Activated CD4-positive, alpha-beta T cell treated with anti-CD3 and anti-CD28 coated beads, Interleukin-2, amount 50 U/mL, for 1 hour (primary cell): Measurements from ENCODE around the gene NEK1.

ENCODE experiments used
- DNase-seq: peaks from one replicate; pipeline ENCODE4 v3.0.0-alpha.2; 2020

Gene NEK1, protein sequence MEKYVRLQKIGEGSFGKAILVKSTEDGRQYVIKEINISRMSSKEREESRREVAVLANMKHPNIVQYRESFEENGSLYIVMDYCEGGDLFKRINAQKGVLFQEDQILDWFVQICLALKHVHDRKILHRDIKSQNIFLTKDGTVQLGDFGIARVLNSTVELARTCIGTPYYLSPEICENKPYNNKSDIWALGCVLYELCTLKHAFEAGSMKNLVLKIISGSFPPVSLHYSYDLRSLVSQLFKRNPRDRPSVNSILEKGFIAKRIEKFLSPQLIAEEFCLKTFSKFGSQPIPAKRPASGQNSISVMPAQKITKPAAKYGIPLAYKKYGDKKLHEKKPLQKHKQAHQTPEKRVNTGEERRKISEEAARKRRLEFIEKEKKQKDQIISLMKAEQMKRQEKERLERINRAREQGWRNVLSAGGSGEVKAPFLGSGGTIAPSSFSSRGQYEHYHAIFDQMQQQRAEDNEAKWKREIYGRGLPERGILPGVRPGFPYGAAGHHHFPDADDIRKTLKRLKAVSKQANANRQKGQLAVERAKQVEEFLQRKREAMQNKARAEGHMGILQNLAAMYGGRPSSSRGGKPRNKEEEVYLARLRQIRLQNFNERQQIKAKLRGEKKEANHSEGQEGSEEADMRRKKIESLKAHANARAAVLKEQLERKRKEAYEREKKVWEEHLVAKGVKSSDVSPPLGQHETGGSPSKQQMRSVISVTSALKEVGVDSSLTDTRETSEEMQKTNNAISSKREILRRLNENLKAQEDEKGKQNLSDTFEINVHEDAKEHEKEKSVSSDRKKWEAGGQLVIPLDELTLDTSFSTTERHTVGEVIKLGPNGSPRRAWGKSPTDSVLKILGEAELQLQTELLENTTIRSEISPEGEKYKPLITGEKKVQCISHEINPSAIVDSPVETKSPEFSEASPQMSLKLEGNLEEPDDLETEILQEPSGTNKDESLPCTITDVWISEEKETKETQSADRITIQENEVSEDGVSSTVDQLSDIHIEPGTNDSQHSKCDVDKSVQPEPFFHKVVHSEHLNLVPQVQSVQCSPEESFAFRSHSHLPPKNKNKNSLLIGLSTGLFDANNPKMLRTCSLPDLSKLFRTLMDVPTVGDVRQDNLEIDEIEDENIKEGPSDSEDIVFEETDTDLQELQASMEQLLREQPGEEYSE (N-terminal part only)

DNA sequence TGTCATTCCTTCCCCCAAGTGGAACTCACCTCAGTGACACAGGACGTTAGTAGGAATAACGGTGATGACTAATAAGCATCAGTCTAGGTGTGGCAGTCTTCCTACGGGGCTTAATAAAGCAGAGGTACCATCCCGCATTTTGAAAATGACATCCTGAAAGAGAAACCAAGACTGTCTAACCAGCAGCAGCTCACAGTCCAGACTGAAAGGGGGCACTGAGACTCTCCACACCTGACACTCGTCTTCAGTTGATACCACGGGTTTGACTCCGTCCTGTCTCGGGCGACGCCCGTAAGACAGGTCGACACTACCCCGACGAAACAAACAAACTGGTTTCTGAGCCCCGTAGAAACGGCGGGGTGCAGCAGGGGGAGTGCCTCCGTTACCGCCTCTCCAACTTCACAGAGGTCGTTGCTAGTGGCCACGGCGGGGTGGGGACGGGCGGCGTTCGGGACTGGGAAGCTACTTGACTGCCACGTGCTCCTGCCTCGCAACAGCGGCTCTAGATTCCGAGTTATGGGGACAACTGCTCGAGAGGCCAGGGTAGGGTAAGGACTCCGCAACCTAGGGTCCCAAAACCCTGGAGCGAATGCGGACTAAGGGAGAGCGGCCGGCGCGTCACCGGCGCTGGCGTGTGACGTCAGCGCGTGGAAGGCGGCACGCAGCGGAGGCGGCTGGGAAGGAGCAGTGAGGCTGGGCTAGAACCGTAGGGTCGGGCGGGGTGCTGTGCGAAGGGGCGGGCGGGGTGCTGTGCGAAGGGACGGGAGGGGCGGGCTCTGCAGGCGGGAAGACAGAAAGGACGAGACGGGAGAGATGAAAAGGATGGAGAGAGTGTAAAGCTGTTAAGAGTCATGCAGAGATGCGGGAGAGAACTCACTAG lies at the start of gene NEK1:
Gene NEK1 (minus strand): TSS at position 593 of the 880 bp plus-strand sequence. CDS start 9,953 bp downstream, outside the sequence.
- DNase-seq, result peak; percentile 82

DNA sequence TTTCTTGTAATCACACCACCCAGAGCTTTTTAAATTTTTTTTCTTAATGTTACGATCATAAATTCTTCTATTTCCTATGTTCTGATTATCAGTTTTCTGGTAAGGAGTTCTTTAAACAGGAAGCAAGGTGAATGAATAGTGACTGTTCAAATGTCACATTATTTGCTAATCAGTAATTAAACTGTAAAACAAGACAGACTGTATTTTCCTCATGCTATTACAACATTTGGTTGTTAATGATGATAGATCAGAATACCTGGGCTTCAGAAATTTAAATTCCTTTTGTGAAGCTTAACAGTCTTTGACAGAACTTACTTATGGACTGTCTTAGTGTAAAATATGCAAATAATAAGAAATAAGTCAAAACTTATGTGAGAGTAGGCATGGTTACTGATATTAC lies 49.4 kb upstream of the NEK1 start:
- DNase-seq, result no peak

DNA sequence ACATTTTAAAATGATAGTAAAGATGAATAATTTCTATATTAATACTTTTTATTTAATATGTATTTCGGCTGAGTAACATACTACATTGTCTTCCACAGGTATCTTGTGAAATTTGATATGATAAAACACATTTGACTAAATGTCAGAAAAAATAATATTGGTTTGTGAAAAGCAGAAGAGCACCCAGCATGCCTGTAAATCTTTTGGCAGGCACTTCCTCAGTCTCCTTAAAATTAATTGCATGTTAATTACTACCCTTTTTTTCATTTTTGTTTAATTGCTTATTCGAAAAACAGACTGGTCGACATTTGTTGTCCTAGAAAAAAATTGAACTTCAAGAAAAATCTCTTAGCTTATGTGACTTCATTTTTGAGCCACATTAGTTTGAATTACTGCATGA lies 48.5 kb upstream of the NEK1 start:
- no peak for DNase-seq

DNA sequence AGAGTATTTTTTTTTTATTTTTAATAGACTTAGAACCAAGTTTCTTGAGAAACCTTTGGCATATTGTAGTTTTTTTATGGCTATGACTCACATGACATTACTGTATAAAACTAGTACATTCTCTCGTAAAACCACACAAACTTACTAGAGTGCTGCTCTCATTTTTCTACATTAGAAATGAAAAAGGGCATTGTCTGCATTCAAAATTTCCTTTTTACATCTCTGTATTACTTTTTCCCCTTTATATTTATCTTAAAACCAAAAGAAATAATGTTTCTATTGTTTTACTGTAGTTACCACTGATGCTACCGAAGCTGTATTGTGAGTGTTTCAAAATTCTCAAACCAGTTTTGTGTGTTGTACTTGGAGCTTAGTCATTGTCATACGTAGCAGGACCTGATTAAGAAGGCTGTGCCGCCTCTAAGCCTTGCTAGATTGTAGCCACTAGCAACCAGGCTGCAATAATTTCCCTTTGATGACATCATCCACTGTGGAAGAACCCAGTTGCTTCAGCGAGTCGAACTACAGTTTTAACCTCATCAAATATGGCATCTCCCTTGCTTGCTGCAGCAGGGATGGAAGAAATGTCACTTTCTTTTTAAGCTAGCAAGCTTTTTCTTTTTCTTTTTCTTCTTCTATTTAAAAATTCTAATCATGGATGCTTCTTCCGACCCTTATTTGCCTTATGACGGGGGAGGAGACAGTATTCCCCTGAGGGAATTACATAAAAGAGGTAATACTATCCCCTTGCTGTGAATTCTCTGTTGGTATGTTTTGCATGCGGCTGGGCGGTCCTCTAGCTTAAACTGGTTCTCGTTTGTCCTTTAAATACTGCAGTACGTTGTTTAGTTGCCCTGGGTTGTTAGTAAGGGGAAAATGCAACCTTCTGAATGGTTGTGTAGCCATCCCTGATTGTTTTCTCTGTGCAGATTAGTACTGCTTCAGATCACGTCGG lies 47.6 kb upstream of the NEK1 start:
- DNase-seq, result peak; percentile 51

DNA sequence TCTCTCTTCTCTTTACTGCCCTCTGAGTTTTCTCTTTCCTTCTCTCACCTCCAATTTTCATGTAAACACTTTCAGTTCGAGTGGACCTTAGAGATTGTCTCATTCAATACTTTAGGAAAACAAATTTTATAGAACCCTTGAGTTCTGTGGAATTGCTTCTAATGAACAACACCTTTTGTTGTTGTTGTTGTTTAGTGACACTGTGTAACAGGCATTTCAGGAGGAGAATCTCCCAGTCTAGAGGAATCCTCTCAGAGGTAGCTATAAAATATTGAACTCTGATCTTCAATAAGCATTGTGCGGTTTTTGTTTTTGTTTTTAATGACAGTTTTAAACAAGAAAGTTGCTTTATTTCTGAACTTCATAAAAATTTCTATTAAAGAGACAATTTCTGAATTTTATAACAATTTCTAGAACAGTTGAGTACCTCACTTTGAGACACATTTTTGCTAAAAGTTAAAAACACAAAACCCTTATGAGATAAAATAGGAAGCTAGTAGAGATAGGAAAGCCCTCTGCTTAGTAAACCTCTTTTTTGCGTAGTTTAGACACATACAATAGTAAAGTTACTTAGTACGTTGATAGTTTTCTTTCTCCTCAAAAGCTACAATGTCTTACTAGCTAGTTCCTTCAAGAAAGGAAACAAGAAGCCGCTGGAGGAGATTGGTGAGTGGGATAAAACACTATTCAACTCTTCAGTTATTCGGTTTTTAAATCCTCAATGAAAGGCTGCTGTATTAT lies 46.8 kb upstream of the NEK1 start:
- DNase-seq, result no peak

GRCh38 chr4:169658196-169658595 lies 45.8 kb upstream of the NEK1 start:
- DNase-seq, result no peak

DNA sequence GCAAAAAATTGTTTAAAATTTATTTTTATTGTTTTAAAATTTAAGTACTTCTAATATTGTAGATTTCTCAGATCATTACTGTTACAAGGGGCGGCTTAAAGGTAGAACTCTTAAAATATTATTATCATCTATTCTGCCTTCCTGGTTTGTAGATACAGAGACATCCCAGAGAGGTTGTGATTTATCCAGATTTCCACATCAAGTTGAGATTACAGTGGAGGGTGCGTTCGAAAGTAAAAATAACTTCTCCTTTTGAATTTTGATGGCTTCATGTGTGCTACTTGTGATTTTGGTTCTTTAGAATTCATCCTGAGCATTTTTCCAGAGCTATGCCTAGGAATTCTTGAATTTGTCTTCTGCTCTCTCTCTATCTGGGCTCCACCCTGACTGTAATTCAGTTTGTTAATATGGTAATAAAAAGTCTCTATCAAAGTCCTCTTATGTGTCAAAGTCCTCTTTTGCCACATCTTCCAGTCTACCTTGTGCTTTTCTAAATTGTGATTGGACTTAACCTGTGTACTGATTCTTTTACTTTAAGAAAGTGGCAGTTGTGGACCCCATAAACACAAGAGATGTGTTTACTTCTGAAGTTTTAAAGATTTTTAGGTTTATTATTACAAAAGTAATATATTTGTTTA lies 45.2 kb upstream of the NEK1 start:
- no peak for DNase-seq

DNA sequence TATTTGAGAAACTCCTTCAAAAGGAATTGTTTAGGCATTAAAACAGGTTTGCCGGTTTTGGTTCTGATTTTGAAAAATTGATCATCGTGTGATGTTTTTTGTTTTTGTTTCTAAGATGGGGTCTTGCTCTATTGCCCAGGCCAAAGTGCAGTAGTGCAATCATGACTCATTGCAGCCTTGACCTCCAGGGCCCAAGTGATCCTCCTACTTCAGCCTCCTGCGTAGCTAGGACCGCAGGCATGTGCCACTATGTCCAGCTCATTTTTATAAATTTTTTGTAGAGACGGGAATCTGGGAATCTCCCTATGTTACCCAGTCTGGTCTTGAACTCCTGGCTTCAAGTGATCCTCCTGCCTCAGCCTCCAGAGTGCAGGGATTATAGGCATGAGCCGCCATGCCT lies 43.0 kb upstream of the NEK1 start:
- DNase-seq, result no peak

DNA sequence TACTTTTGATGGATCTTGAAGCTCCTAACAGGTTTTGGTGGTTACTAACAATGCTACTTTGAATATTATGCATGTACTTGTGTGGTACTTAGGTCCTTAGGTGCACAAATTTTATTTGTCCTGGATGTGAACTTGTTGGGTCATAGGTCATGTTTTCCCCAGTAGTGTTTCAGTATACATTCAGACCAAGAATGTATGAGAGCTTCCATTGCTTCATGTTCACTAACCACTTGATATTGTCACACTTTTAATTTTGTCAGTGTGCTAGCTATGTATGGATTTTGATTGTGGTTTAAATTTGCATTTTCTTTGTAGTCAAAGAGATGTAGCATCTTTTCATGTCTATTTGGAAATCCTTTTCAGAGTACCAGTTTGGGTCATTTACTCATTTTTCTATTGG lies 40.2 kb upstream of the NEK1 start:
- no peak for DNase-seq

- no peak for DNase-seq
Measured at GRCh38 chr4:169650227-169650936, 38.0 kb upstream of the NEK1 start.

GRCh38 chr4:169649545-169650226 lies 37.3 kb upstream of the NEK1 start:
- no peak for DNase-seq

DNA sequence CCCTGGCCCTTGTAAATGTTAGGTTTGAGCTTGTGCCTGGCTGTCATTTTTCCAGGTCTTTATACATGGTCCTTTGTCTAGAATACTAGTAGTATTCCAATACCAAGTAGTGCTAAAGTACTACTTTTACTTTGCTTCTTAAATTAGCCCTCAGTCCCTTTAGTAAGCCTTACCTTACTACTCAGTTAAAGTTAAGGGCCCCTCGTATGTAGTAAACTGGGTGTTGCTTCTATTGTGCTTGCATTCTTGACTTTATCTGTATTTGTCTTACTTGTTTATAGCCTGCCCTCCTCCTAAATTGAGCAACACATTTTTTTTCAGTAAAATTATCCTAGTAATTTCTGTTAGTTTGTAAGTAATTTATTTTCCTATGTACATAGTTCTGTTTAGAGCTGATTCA lies 33.2 kb upstream of the NEK1 start:
- no peak for DNase-seq

DNA sequence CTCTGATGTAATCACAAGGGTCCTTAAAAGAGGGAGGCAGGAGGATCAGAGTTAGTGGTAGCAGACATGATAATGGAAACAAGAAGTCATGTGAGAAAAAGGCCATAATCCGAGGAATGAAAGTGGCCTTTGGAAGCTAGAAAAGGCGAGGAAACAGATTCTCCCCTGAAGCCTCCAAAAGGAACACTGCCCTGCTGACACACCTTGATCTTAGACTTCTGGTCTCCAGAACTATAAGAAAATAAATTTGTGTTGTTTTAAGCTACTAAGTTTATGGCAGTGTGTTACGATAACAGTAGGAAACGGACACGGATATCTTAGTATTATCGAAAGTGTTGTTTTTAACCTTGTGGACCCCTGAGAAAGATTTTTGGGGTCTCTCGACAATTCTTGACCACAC lies 32.4 kb upstream of the NEK1 start:
- DNase-seq, result no peak

GRCh38 chr4:169640261-169640870 lies 28.0 kb upstream of the NEK1 start:
- no peak for DNase-seq

DNA sequence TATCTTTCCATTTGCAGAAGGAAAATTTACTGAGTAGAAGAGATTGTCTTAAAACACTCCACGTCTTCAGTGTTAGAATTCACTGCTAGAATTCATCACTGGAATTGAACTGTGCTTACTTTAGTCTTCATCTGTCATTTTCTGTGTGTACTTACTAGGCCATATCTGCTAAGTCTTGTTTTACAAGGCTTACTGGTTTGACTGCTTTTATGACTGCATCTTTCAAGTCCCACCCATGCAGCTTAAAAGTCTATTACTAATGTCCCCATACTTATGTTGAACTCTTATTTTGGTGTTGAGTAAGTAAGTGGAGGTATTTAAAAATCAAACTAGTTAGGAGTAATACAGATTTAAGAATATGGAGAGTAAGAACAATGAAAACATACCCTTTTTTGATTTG lies 22.6 kb upstream of the NEK1 start:
- no peak for DNase-seq

GRCh38 chr4:169632896-169633295 lies 20.5 kb upstream of the NEK1 start:
- no peak for DNase-seq

- no peak for DNase-seq
Measured at GRCh38 chr4:169630069-169630468, 17.7 kb upstream of the NEK1 start.

DNA sequence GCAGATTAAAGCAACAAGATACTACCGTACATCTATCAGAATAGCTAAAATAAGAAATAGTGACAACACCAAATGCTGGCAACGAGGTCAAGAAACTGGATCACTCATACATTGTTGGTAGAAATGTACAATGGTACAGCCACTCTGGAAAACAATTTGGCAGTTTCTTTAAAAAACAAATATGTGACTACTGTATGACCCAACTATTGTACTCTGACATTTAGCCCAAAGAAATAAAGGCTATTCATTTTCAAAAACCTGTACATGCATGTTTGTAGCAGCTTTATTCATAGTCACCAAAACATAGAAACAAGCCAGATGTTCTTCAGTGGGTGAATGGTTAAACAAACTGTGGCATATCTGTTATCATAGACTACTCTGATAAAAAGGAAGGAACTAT lies 16.2 kb upstream of the NEK1 start:
- DNase-seq, result no peak
